Naive thymus-derived CD8-positive, alpha-beta T cell (primary cell): Measurements from ENCODE around the gene ANKRD65. TPM values are rescaled to one million over a fixed set of nuclear protein-coding genes. Genes with fewer than 3 reads are reported as not detected.
"Not testable (repeated sequence)": the region's sequence is repeated elsewhere in the genome, so short reads cannot be mapped to it uniquely, and the experiment has no call there.

ENCODE experiments used
- ATAC-seq, 2 donors: fragments of 150-1000 bp; cut with Tn5 transposase in 1 of 2; sonication (Bioruptor Pico), chemical (Tn5 transposase) in 1 of 2; 1 replicate in 1 of 2; 2 replicates in 1 of 2; pipeline ENCODE4 v1.10.0; 2021; ENCODE audit warnings: mild to moderate bottlenecking in 2 of 2, moderate library complexity in 2 of 2
- POLR2A ChIA-PET: fragments of 350-600 bp; sonication (Branson Sonifier 250); formaldehyde crosslinking; loops from one replicate; lab custom pipeline; 2021; ENCODE audit warnings: antibody characterized with exemption; lab: Charles Lee
- DNase-seq, 10 donors: peaks; one replicate each; pipeline versions ENCODE4 v3.0.0 to v3.0.0-alpha.2; 2020 to 2022
- H3K27ac Mint-ChIP-seq, 10 donors: one replicate each; pipeline ENCODE4 v1.8.0; 2020 to 2022; ENCODE audit warnings: mild to moderate bottlenecking in 10 of 10, mixed read lengths in 10 of 10, moderate library complexity in 4 of 10, inconsistent platforms in 1 of 10
- H3K27me3 Mint-ChIP-seq, 5 donors: one replicate each; pipeline ENCODE4 v1.8.0; 2021 to 2022; ENCODE audit warnings: mixed read lengths in 5 of 5
- H3K36me3 Mint-ChIP-seq, 3 donors: one replicate each; pipeline ENCODE4 v1.8.0; 2020 to 2022; ENCODE audit warnings: mixed read lengths in 3 of 3, mild to moderate bottlenecking in 2 of 3, inconsistent platforms in 1 of 3
- H3K4me1 Mint-ChIP-seq, 4 donors: one replicate each; pipeline ENCODE4 v1.8.0; 2021 to 2022; ENCODE audit warnings: mixed read lengths in 4 of 4
- H3K4me3 Mint-ChIP-seq, 10 donors: one replicate each; pipeline ENCODE4 v1.8.0; 2020 to 2022; ENCODE audit warnings: mild to moderate bottlenecking in 10 of 10, mixed read lengths in 10 of 10, moderate library complexity in 6 of 10, inconsistent platforms in 1 of 10
- H3K9me3 Mint-ChIP-seq, 9 donors: one replicate each; pipeline ENCODE4 v1.8.0; 2020 to 2022; ENCODE audit warnings: mixed read lengths in 9 of 9, mild to moderate bottlenecking in 3 of 9, inconsistent platforms in 1 of 9, moderate library complexity in 1 of 9
- polyA plus RNA-seq, 3 donors: library from polyadenylated mRNA; unstranded; fragments of 300-500 nt; fragmentation: Illumina TruSeq; gene quantifications; one replicate each; pipeline ENCODE4 v1.2.3, GENCODE V29; 2021
- total RNA-seq, 8 experiments: library from RNA in 2 of 8; stranded (reverse) in 2 of 8; gene quantifications; one replicate each; pipeline ENCODE4 v1.2.3 and lab custom pipeline; 2021 to 2026

Gene ANKRD65
- not detected for total RNA-seq
- polyA plus RNA-seq = not detected
- total RNA-seq (lab: John Stamatoyannopoulos, UW) = 0 to 0.17 (median 0) reads per million in 6 experiments

GRCh38 chr1:1421147-1421906 lies at the start of gene ANKRD65:
Gene ANKRD65 (minus strand): TSS chr1:1421276. CDS start chr1:1421005, 271 bp downstream.
- H3K36me3 Mint-ChIP-seq = no peaks in the 10 kb centered on the region
- peaks cover 2 to 11% (median 6%) of the 10 kb centered on the region in 4 donors for H3K4me1 Mint-ChIP-seq
- ATAC-seq (no peak), DNase-seq (peak in 1 of 10 donors; percentile 47)
- peak within 1 kb of the TSS in 6 of 10 donors; percentile 10 to 82 (median 30) for H3K4me3 Mint-ChIP-seq
- H3K27ac Mint-ChIP-seq = peak within 1 kb of the TSS in 1 of 10 donors; percentile 22
- H3K27me3 Mint-ChIP-seq = peaks cover 0 to 30% (median 6%) of the 10 kb centered on the region in 5 donors
- H3K9me3 Mint-ChIP-seq = no peaks in the 10 kb centered on the region
- POLR2A ChIA-PET = interaction anchor here (1.7 kb wide), 1 partner anchor 16 kb away, joined by 4 read pairs; no protein-coding TSS in a partner anchor

DNA sequence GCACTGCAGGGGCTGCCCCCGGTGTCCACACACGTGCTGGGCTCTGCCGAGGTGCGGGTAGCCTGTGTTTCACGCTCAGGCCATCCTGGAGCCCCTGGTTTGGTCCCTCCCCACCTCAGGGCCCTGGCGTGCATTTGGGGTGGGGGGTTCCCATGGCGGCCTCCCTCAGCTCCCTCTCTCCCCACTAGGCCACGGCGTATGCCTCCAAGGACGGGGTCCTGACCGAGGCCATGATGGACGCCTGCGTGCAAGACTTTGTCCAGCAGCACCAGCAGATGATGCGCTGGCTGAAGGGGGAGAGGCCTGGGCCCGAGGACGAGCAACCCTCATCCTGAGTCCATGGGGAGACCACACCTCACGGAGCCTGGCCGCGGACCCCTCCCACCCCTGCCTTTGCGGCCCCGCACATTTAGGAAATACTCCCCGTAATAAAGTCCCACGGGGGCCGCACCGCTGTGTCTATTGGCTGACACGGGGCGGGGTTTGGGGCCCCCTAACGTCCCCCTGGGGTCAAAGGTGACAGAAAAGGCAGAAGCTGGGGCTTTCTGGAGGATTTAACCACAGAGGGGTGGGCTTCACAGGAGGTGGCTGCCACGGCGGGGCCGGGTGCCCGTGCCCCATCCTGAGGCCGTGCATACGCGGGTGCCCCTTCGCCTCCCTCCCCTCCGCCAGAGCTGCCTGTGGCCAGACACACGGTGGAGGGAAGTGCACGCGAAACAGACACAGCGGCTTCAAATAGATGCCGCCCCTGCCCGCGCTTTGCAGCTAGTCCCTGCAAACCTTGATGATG lies 47.3 kb upstream of the ANKRD65 start:
- DNase-seq, H3K27me3 Mint-ChIP-seq, ATAC-seq, H3K9me3 Mint-ChIP-seq, H3K36me3 Mint-ChIP-seq, H3K4me3 Mint-ChIP-seq, H3K27ac Mint-ChIP-seq: not testable (repeated sequence)
- H3K4me1 Mint-ChIP-seq = peaks cover 7 to 25% (median 22%) of the 10 kb centered on the region in 4 donors
- POLR2A ChIA-PET = interaction anchor here (0.7 kb wide), 1 partner anchor 37 kb away, joined by 3 read pairs; no protein-coding TSS in a partner anchor

GRCh38 chr1:1463312-1463711 lies 42.2 kb upstream of the ANKRD65 start:
- H3K4me3 Mint-ChIP-seq = peak overlapping the region in 1 of 10 donors; percentile 73

GRCh38 chr1:1462318-1462966 lies 41.4 kb upstream of the ANKRD65 start:
- Mint-ChIP-seq H3K4me3 (peak overlapping the region in 9 of 10 donors; percentile 50 to 83 (median 63)), H3K27me3 (peaks cover 0 to 12% (median 4%) of the 10 kb centered on the region in 5 donors), H3K9me3 (no peaks in the 10 kb centered on the region), H3K4me1 (peaks cover 0 to 4% (median 0%) of the 10 kb centered on the region in 4 donors), H3K27ac (peak overlapping the region in 5 of 10 donors; percentile 66 to 85 (median 82)), H3K36me3 (no peaks in the 10 kb centered on the region)
- DNase-seq (peak in 2 of 10 donors; percentile 11 to 15), ATAC-seq (peak; percentile 54 to 80)
- POLR2A ChIA-PET = no interaction called here

More at GRCh38 chr1:1463312-1463711, 42.2 kb upstream of the ANKRD65 start:
- POLR2A ChIA-PET = no interaction called here
- no peak for DNase-seq
- H3K4me1 Mint-ChIP-seq = peaks cover 0 to 4% (median 0%) of the 10 kb centered on the region in 4 donors
- H3K27ac Mint-ChIP-seq = no peak overlapping the region
- ATAC-seq = no peak
- H3K27me3 Mint-ChIP-seq = peaks cover 0 to 12% (median 4%) of the 10 kb centered on the region in 5 donors
- no peaks in the 10 kb centered on the region for H3K36me3 Mint-ChIP-seq
- no peaks in the 10 kb centered on the region for H3K9me3 Mint-ChIP-seq

GRCh38 chr1:1461721-1462317 lies 40.7 kb upstream of the ANKRD65 start:
- DNase-seq (no peak), ATAC-seq (no peak)
- POLR2A ChIA-PET = no interaction called here
- H3K4me1 Mint-ChIP-seq = peaks cover 0 to 4% (median 0%) of the 10 kb centered on the region in 4 donors
- peak overlapping the region in 5 of 10 donors; percentile 50 to 83 (median 73) for H3K4me3 Mint-ChIP-seq
- H3K27me3 Mint-ChIP-seq = peaks cover 0 to 12% (median 4%) of the 10 kb centered on the region in 5 donors
- H3K9me3 Mint-ChIP-seq = no peaks in the 10 kb centered on the region
- H3K36me3 Mint-ChIP-seq = no peaks in the 10 kb centered on the region
- H3K27ac Mint-ChIP-seq = peak overlapping the region in 5 of 10 donors; percentile 66 to 85 (median 82)

DNA sequence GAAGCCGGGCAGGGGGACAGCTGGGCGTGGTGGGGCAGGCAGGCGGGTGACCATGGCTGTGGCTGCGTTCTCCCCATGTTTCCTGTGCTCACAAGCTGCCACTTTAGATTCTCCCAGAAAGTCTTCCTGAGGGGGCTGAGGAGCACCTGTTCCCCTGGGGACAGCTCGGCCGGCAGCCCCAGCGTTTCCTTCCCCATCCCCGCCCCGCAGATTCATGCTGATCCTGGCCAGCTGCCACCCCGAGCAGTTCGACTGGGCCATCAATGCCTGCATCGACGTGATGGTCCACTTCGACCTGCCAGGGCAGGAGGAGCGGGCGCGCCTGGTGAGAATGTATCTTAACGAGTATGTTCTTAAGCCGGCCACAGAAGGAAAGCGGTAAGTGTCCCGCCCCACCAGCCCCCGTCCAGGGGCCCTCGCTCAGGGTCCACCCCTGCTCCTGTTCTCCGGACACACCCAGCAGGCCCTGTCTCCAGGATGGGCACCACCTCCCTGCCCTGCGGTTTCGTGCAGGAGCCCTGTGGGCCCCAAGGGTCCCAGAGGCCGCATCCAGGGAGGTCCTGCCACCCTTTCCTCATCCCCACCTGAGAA lies 39.6 kb upstream of the ANKRD65 start:
- POLR2A ChIA-PET = no interaction called here
- peaks cover 0 to 10% (median under 1%) of the 10 kb centered on the region in 5 donors for H3K27me3 Mint-ChIP-seq
- H3K27ac Mint-ChIP-seq = no peak overlapping the region
- H3K4me1 Mint-ChIP-seq = peaks cover 0 to 4% (median 0%) of the 10 kb centered on the region in 4 donors
- H3K4me3 Mint-ChIP-seq = no peak overlapping the region
- DNase-seq (no peak), ATAC-seq (no peak)
- H3K36me3 Mint-ChIP-seq = no peaks in the 10 kb centered on the region
- no peaks in the 10 kb centered on the region for H3K9me3 Mint-ChIP-seq

DNA sequence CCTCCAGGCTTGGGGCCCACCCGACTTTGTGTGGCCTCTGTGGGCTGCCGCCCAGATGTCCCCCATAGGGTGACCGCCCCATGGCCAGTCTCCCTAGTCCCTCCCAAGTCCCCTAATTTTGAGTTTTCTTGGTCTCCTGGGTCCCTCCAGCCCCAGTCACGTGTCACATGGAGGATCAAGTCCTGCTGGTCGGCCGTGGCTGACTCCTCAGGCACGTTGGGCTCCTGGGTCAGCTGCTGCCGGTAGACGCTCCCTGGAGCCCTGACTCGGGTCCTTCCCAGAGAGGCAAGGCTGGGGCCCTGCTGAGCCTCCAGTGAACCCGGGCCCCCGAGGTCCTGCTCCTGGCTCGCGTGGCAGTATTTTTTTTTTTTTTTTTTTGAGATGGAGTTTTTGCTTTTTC lies 38.6 kb upstream of the ANKRD65 start:
- DNase-seq, ATAC-seq, POLR2A ChIA-PET, H3K27me3 Mint-ChIP-seq, H3K9me3 Mint-ChIP-seq, H3K36me3 Mint-ChIP-seq, H3K4me3 Mint-ChIP-seq, H3K4me1 Mint-ChIP-seq, H3K27ac Mint-ChIP-seq: not testable (repeated sequence)

- H3K36me3 Mint-ChIP-seq, H3K4me3 Mint-ChIP-seq, H3K27ac Mint-ChIP-seq, H3K9me3 Mint-ChIP-seq, H3K4me1 Mint-ChIP-seq, H3K27me3 Mint-ChIP-seq, ATAC-seq, DNase-seq, POLR2A ChIA-PET: not testable (repeated sequence)
Measured at GRCh38 chr1:1459156-1459555, 38.1 kb upstream of the ANKRD65 start.

- POLR2A ChIA-PET, ATAC-seq, H3K4me1 Mint-ChIP-seq, H3K36me3 Mint-ChIP-seq, H3K9me3 Mint-ChIP-seq, H3K27me3 Mint-ChIP-seq, DNase-seq, H3K27ac Mint-ChIP-seq, H3K4me3 Mint-ChIP-seq: not testable (repeated sequence)
Measured at GRCh38 chr1:1456683-1457255, 35.7 kb upstream of the ANKRD65 start.

- H3K36me3 Mint-ChIP-seq, H3K27ac Mint-ChIP-seq, H3K4me1 Mint-ChIP-seq, H3K4me3 Mint-ChIP-seq, DNase-seq, ATAC-seq, H3K27me3 Mint-ChIP-seq, POLR2A ChIA-PET, H3K9me3 Mint-ChIP-seq: not testable (repeated sequence)
Measured at GRCh38 chr1:1455934-1456333, 34.9 kb upstream of the ANKRD65 start.

DNA sequence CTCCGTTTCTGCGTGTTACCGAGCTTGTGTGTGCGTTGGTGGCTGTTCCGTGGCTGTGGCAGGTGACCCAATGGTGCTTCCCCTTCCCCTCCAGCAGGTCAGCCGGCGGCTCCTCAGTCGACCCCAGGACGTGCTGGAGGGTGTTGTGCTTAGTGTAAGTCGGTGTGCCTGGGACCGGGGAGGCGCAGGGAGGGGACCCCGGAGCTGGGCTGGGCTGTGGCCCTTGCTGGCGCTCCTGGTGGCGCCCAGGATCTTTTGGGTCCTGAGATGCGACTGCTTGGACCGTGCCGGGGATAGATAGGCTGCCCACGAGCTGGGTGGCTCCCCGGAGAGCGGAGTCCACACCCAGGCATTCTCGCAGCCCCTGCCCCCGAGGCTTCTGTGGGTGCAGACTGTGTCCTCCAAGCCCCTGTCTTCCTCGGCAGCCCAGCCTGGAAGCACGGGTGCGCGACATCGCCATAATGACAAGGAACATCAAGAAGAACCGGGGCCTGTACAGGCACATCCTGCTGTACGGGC lies 34.3 kb upstream of the ANKRD65 start:
- H3K9me3 Mint-ChIP-seq = no peaks in the 10 kb centered on the region
- peaks cover 0 to 2% (median 0%) of the 10 kb centered on the region in 5 donors for H3K27me3 Mint-ChIP-seq
- ATAC-seq (no peak), DNase-seq (no peak)
- H3K4me3 Mint-ChIP-seq = no peak overlapping the region
- POLR2A ChIA-PET = no interaction called here
- no peak overlapping the region for H3K27ac Mint-ChIP-seq
- H3K4me1 Mint-ChIP-seq = no peaks in the 10 kb centered on the region
- no peaks in the 10 kb centered on the region for H3K36me3 Mint-ChIP-seq
